Activated CD8-positive, alpha-beta memory T cell treated with anti-CD3 and anti-CD28 coated beads, Interleukin-2, amount 10 ng/mL, durations not matched to agents 7 days and 5 days (primary cell): ENCODE data around the gene CCSER1. TPM values are rescaled to one million over a fixed set of nuclear protein-coding genes. Genes with fewer than 3 reads are reported as not detected.

ENCODE experiments used
- ATAC-seq: fragments of 150-1000 bp; cut with Tn5 transposase; one replicate; pipeline ENCODE4 v1.10.0; 2021; ENCODE audit warnings: moderate library complexity
- CTCF ChIA-PET: fragments of 350-600 bp; sonication (Branson Sonifier 250); formaldehyde crosslinking; loops from one replicate; lab custom pipeline; 2021; ENCODE audit warnings: antibody characterized with exemption; lab: Charles Lee
- DNase-seq: peaks from one replicate; pipeline ENCODE4 v3.0.0-alpha.2; 2020
- H3K27ac Mint-ChIP-seq: one replicate; pipeline ENCODE4 v1.8.0; 2021; ENCODE audit warnings: mild to moderate bottlenecking, mixed read lengths
- H3K27me3 Mint-ChIP-seq: one replicate; pipeline ENCODE4 v1.8.0; 2021; ENCODE audit warnings: mixed read lengths
- H3K36me3 Mint-ChIP-seq: one replicate; pipeline ENCODE4 v1.8.0; 2021; ENCODE audit warnings: mild to moderate bottlenecking, mixed read lengths
- H3K4me1 Mint-ChIP-seq: one replicate; pipeline ENCODE4 v1.8.0; 2021; ENCODE audit warnings: mixed read lengths
- H3K4me3 Mint-ChIP-seq: one replicate; pipeline ENCODE4 v1.8.0; 2021; ENCODE audit warnings: mild to moderate bottlenecking, moderate library complexity, mixed read lengths
- H3K9me3 Mint-ChIP-seq: one replicate; pipeline ENCODE4 v1.8.0; 2022; ENCODE audit warnings: low read depth, mixed read lengths
- total RNA-seq, 2 experiments: library from RNA; stranded (reverse); gene quantifications; one replicate each; pipeline ENCODE4 v1.2.3, GENCODE V29; 2021

CCSER1 gene
- total RNA-seq, 2 experiments from 2014 or later = 0.16 TPM; not detected in 1

- no peak overlapping the region for H3K4me3 Mint-ChIP-seq
- H3K27ac Mint-ChIP-seq = no peak overlapping the region
- DNase-seq (no peak), ATAC-seq (no peak)
- H3K36me3 Mint-ChIP-seq = no peaks in the 10 kb centered on the region
- CTCF ChIA-PET = no interaction called here
- no peaks in the 10 kb centered on the region for H3K27me3 Mint-ChIP-seq
- peaks cover 2% of the 10 kb centered on the region for H3K9me3 Mint-ChIP-seq
- no peaks in the 10 kb centered on the region for H3K4me1 Mint-ChIP-seq
These were observed 475.5 kb downstream of the CCSER1 start for GRCh38 chr4:90602726-90603125.

DNA sequence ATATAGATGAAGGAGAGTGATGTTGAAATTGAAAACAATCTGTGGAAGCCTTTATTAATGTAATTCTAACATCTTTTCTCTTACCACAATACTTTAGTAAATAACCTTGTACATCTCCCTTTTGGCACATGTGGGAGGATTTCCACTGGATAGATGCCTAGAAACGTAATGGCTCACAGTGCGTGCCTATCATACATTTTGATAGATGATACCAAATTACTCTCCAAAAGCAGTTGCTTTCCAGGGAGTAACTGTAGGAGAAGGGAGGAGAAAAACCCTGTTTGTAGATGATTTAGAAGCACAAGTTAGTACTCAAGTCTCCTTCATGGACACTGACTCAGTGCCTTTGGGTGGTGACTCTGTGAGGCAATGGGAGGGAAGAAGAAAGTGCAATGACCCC is 476.3 kb downstream of the CCSER1 start:
- DNase-seq = no peak
- Mint-ChIP-seq H3K9me3 (no peaks in the 10 kb centered on the region), H3K4me1 (no peaks in the 10 kb centered on the region), H3K27ac (no peak overlapping the region), H3K27me3 (no peaks in the 10 kb centered on the region), H3K36me3 (no peaks in the 10 kb centered on the region), H3K4me3 (no peak overlapping the region)
- CTCF ChIA-PET = no interaction called here
- ATAC-seq = no peak

DNA sequence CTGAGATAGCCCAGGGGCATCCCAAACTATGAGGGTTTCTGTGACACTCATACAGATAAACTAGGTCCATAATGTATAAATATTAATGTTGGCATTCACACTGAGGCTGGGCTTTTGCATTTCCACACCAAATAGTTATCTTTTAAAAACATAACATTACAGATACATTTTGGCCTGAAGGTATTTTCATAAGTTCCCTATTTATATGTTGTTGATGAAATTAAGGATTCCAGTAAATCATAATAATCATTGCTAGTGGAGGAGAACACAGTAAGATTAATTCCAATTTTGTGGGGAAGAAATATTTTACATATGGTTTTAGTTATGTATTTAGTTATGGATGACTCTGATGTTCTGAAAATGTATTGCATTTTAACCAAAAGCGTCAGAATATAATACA is 479.6 kb downstream of the CCSER1 start:
- no peak overlapping the region for H3K27ac Mint-ChIP-seq
- H3K27me3 Mint-ChIP-seq = no peaks in the 10 kb centered on the region
- no peaks in the 10 kb centered on the region for H3K4me1 Mint-ChIP-seq
- ATAC-seq (no peak), DNase-seq (no peak)
- CTCF ChIA-PET = no interaction called here
- H3K36me3 Mint-ChIP-seq = no peaks in the 10 kb centered on the region
- H3K9me3 Mint-ChIP-seq = no peaks in the 10 kb centered on the region
- no peak overlapping the region for H3K4me3 Mint-ChIP-seq

DNA sequence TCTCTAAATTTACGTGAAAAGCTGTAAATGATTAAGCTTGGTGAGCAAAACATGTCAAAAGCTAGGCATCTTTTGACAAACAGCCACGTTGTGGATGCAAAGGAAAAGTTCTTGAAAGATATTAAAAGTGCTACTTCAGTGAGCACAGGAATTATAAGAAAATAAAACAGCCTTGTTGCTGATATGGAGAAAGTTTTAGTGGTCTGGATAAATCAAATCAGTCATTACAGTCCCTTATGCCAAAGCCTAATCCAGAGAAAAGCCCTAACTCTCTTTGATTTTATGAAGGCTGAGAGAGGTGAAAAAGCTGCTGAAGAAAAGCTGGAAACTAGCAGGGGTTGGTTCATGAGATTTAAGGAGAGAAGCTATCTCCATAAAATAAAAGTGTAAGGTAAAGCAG is 487.2 kb downstream of the CCSER1 start:
- CTCF ChIA-PET = no interaction called here
- no peaks in the 10 kb centered on the region for H3K9me3 Mint-ChIP-seq
- H3K27ac Mint-ChIP-seq = no peak overlapping the region

GRCh38 chr4:90621080-90621479 is 493.9 kb downstream of the CCSER1 start:
- no peaks in the 10 kb centered on the region for H3K36me3 Mint-ChIP-seq
- CTCF ChIA-PET = no interaction called here
- ATAC-seq (no peak), DNase-seq (no peak)
- H3K9me3 Mint-ChIP-seq = peaks cover 2% of the 10 kb centered on the region
- no peaks in the 10 kb centered on the region for H3K4me1 Mint-ChIP-seq
- no peak overlapping the region for H3K4me3 Mint-ChIP-seq
- no peak overlapping the region for H3K27ac Mint-ChIP-seq
- no peaks in the 10 kb centered on the region for H3K27me3 Mint-ChIP-seq

More for the DNA sequence above, 487.2 kb downstream of the CCSER1 start:
- Mint-ChIP-seq H3K4me1 (no peaks in the 10 kb centered on the region), H3K27me3 (no peaks in the 10 kb centered on the region), H3K36me3 (no peaks in the 10 kb centered on the region), H3K4me3 (no peak overlapping the region)
- ATAC-seq = no peak
- DNase-seq = no peak

DNA sequence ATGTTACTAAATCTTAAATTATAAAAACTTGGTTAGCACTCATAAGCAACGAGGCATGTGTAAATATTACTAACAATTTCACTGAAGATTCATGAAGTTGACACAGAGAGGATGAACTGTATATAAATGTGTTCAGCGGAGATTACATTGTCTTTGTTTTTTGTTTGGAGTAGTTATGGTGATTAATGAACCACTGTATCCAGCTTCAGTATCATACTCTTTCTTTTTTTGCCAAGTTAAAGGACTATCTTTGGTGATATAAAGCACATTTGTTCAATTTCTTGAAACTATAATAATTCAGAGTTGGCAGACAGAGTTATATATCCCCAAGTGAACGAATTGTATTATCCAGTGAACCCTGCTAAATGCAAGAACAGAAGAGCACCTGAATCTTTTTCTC is 497.6 kb downstream of the CCSER1 start:
- H3K27me3 Mint-ChIP-seq = no peaks in the 10 kb centered on the region
- H3K27ac Mint-ChIP-seq = no peak overlapping the region
- peaks cover 2% of the 10 kb centered on the region for H3K9me3 Mint-ChIP-seq
- H3K4me1 Mint-ChIP-seq = no peaks in the 10 kb centered on the region
- CTCF ChIA-PET = no interaction called here
- no peaks in the 10 kb centered on the region for H3K36me3 Mint-ChIP-seq
- no peak overlapping the region for H3K4me3 Mint-ChIP-seq
- DNase-seq (no peak), ATAC-seq (no peak)

DNA sequence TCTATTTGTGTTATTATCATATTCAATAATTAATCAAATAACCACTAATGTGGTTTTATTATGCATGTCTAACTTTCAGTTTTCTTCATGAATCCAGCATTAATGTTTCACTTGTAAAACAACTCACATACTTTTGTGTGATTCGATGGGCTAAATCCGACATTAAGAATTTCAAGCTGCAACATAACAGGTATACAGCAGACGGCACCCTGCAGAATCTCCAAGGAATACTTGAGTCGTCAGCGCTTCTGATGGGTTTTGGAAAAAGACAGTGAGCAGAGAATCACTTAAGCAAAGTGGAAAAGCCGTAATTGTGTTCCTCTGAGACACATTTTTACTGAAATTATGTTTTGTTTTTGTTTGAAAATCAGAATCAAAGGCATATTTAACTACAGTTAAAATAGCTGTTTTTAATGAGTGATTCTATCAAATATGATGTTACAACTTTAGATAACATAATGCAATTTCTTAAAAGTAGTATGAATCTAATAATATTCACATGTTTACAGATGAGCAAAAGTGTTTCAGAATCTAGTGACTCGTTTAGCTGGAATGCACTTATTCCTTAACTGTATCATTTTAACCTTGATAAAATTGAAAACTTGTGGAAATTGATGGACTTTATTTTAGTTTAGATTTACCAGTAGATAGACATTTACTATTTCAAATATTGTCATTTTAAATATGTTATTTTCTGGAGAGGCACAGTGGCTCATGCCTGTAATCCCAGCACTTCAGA is 514.8 kb downstream of the CCSER1 start:
- H3K4me1 Mint-ChIP-seq = no peaks in the 10 kb centered on the region
- H3K27ac Mint-ChIP-seq = no peak overlapping the region
- no peaks in the 10 kb centered on the region for H3K27me3 Mint-ChIP-seq
- DNase-seq (no peak), ATAC-seq (no peak)
- no peak overlapping the region for H3K4me3 Mint-ChIP-seq
- H3K9me3 Mint-ChIP-seq = peaks cover 2% of the 10 kb centered on the region
- no peaks in the 10 kb centered on the region for H3K36me3 Mint-ChIP-seq
- CTCF ChIA-PET = no interaction called here

GRCh38 chr4:90643156-90643555 is 516.0 kb downstream of the CCSER1 start:
- no peaks in the 10 kb centered on the region for H3K27me3 Mint-ChIP-seq
- H3K36me3 Mint-ChIP-seq = no peaks in the 10 kb centered on the region
- no peak overlapping the region for H3K27ac Mint-ChIP-seq
- H3K4me3 Mint-ChIP-seq = no peak overlapping the region
- H3K4me1 Mint-ChIP-seq = no peaks in the 10 kb centered on the region
- no peak for DNase-seq
- CTCF ChIA-PET = no interaction called here
- peaks cover 2% of the 10 kb centered on the region for H3K9me3 Mint-ChIP-seq
- ATAC-seq = no peak

- CTCF ChIA-PET = no interaction called here
- Mint-ChIP-seq H3K4me1 (no peaks in the 10 kb centered on the region), H3K4me3 (no peak overlapping the region)
These were observed 521.1 kb downstream of the CCSER1 start for GRCh38 chr4:90648311-90648710.

DNA sequence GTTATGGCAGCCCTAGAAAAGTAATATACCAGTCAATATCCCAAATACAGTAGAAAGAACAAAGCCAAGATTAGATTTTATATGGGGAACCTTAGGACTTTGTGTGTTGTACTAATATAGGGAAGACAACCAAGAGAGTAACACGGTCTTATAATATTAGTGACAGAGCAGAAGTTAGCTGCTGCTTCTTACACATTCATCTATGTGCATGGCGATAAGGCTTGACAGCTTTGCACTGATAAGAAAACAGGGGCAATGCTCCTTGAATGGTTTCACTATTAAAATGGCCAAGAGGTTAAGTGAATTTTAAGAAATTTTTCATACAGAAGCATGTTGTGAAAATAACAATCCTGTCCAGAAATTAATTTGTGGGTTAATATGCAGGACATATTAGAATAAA is 521.6 kb downstream of the CCSER1 start:
- Mint-ChIP-seq H3K4me1 (no peaks in the 10 kb centered on the region), H3K36me3 (no peaks in the 10 kb centered on the region), H3K9me3 (peaks cover 4% of the 10 kb centered on the region), H3K27me3 (no peaks in the 10 kb centered on the region), H3K27ac (no peak overlapping the region), H3K4me3 (no peak overlapping the region)
- CTCF ChIA-PET = no interaction called here
- ATAC-seq (no peak), DNase-seq (no peak)

More at GRCh38 chr4:90648311-90648710, 521.1 kb downstream of the CCSER1 start:
- no peaks in the 10 kb centered on the region for H3K27me3 Mint-ChIP-seq
- no peaks in the 10 kb centered on the region for H3K36me3 Mint-ChIP-seq
- H3K27ac Mint-ChIP-seq = no peak overlapping the region
- DNase-seq (no peak), ATAC-seq (no peak)
- H3K9me3 Mint-ChIP-seq = peaks cover 4% of the 10 kb centered on the region

DNA sequence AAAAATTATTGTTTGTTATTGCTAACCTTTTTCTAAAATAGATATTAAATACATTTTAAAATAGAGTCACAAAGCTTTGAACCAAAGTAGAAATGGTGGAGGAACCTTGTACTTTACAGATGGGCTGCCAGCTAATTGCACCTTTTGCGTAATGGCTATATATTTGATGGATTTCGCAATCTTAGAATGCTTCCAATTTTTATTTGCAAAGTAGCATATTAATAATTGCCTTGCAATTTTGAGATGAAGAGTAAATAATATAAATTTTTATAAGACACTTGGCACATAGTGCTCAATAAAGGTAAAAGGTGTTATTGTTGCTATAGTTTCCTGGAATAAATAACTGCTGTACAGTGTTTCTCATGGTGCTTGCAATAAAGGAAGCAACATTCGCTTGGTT is 533.5 kb downstream of the CCSER1 start:
- Mint-ChIP-seq H3K27me3 (no peaks in the 10 kb centered on the region), H3K9me3 (peaks cover 5% of the 10 kb centered on the region), H3K36me3 (no peaks in the 10 kb centered on the region), H3K4me3 (no peak overlapping the region), H3K27ac (no peak overlapping the region), H3K4me1 (no peaks in the 10 kb centered on the region)
- CTCF ChIA-PET = no interaction called here
- ATAC-seq (no peak), DNase-seq (no peak)

- Mint-ChIP-seq H3K27me3 (no peaks in the 10 kb centered on the region), H3K4me3 (no peak overlapping the region), H3K9me3 (no peaks in the 10 kb centered on the region), H3K27ac (no peak overlapping the region), H3K36me3 (no peaks in the 10 kb centered on the region), H3K4me1 (no peaks in the 10 kb centered on the region)
- DNase-seq (no peak), ATAC-seq (no peak)
- CTCF ChIA-PET = no interaction called here
These were observed 543.0 kb downstream of the CCSER1 start for GRCh38 chr4:90670183-90670582.

DNA sequence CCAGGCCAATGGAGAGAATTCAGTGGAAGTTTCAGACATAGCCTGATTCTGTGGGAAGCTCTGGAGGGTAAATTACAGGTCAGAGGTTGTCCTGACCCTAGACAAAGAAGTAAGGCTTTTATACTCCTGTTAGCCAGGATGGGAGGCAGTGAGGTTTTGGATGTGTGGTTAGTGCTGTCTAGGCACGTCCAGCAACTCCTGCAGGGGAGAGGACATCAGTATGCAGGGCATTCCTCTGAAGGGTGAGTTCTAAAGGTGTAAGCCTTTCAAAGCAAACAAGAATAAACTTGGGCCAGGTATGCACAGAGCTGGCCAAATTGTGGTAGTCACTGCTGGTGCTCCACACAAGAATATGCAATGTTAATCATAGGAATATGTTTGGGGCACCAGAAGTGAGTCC is 562.5 kb downstream of the CCSER1 start:
- no peak overlapping the region for H3K27ac Mint-ChIP-seq
- no peak for DNase-seq
- ATAC-seq = no peak
- no peaks in the 10 kb centered on the region for H3K4me1 Mint-ChIP-seq
- H3K4me3 Mint-ChIP-seq = no peak overlapping the region
- CTCF ChIA-PET = no interaction called here
- H3K9me3 Mint-ChIP-seq = no peaks in the 10 kb centered on the region
- H3K36me3 Mint-ChIP-seq = no peaks in the 10 kb centered on the region
- H3K27me3 Mint-ChIP-seq = no peaks in the 10 kb centered on the region

- no peak overlapping the region for H3K27ac Mint-ChIP-seq
- H3K36me3 Mint-ChIP-seq = no peaks in the 10 kb centered on the region
- H3K4me1 Mint-ChIP-seq = no peaks in the 10 kb centered on the region
- H3K4me3 Mint-ChIP-seq = no peak overlapping the region
- DNase-seq = no peak
- H3K27me3 Mint-ChIP-seq = no peaks in the 10 kb centered on the region
- CTCF ChIA-PET = no interaction called here
- no peak for ATAC-seq
- H3K9me3 Mint-ChIP-seq = no peaks in the 10 kb centered on the region
These were observed 568.2 kb downstream of the CCSER1 start for GRCh38 chr4:90695411-90695810.
